ENCODE results near the gene ADAP1. TPM values are rescaled to one million over a fixed set of nuclear protein-coding genes. Genes with fewer than 3 reads are reported as not detected.

The ADAP1 gene
- total and polyA plus RNA-seq, 12 donors: 2.3 to 14.9 (median 9.7) TPM

DNA sequence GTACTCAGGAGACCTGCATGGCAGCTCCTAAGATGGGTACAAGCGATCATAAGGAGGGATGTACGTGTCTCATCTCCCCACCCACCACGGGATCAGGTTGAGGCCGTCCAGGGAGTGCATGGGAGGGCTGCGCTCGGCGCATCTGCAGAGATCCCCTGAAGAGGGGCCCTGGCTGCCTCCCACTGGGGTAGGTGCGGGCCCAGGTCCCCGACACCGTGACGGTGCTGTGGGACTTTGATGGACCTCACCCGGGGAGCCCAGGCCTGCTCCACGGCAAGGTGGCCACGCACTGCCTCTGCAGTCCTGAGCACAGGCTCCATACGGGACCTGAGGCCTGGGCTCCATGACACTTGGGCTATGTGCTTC, 65.5 kb downstream of the ADAP1 start:
- ATAC-seq (no peak), DNase-seq (peak in 1 of 2 donors; percentile 8)
- peaks cover 12 to 35% (median 29%) of the 10 kb centered on the region in 9 donors for H3K4me1 ChIP-seq
- no peak overlapping the region for H3K4me3 ChIP-seq
- no peaks in the 10 kb centered on the region for H3K27me3 ChIP-seq
- TF ChIP-seq CTCF (IDR thresholded peaks at IDR 0.05): no peak
- no peaks in the 10 kb centered on the region for H3K9me3 ChIP-seq
- peaks cover 0 to 69% (median 40%) of the 10 kb centered on the region in 9 donors for H3K36me3 ChIP-seq
- 90 to 96% methylated on average over 15 of the region's 15 CpGs for WGBS, 2 donors
- H3K27ac ChIP-seq: no peak overlapping the region
- intact Hi-C loops (cut with DNase I): loop anchor here in 1 of 10 donors (10.0 kb wide), 1 partner anchor 76 kb away; no protein-coding TSS in a partner anchor

DNA sequence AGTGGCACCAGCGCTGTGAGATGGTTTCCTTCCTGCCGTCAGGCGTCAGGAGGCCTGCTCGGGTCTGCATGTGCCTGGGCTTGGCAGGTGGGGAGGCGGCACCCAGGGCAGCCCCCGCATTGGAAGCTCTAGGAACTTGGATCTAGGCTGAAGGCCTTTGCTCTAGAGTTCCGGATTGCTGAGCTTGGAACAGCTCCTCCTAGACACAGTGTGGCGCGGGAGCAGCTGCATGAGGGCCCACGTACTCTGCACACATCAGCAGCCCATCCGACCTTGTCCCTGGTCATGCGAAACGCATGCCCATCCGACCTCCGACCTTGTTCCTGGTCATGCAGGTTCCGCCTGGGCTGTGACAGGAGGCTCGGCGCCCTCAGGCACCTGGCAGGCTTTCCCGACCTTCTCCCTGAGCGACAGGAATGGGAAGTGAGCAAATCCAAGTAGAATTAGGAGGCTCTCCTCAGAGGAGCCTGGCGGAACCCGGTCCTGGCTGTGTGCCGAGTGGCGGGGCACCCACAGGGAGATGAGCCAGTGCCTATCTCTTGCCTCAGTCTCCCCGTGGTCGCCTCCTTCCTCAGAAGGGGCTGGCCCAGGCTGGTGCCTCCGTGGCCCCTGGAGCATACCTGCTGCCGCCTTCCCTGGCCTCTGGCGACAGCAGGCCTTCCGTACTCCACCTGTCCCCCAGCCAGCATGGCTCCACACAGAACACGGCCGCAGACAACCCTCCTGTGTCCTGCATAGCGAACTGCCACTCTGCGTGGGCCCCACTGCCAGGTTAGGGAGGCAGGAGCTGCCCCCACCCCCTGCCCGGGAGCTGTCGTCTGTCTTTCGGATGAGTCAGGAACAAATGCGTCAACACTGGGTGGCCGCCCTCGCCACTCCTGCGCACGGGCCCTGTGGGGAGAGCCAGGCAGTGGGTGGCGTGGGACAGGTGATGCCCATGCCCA, 66.1 kb downstream of the ADAP1 start:
- intact Hi-C loops (cut with DNase I): loop anchor here in 1 of 10 donors (10.0 kb wide), 1 partner anchor 76 kb away; no protein-coding TSS in a partner anchor
- no peak for ATAC-seq
- H3K4me1 ChIP-seq: peaks cover 15 to 42% (median 30%) of the 10 kb centered on the region in 9 donors
- no peak for TF ChIP-seq CTCF (IDR thresholded peaks at IDR 0.05)
- DNase-seq: peak in 1 of 2 donors; percentile 13
- H3K9me3 ChIP-seq: no peaks in the 10 kb centered on the region
- no peaks in the 10 kb centered on the region for H3K27me3 ChIP-seq
- no peak overlapping the region for H3K4me3 ChIP-seq
- no peak overlapping the region for H3K27ac ChIP-seq
- 91% methylated on average over 43 of the region's 43 CpGs for WGBS, 2 donors
- peaks cover 0 to 63% (median 40%) of the 10 kb centered on the region in 9 donors for H3K36me3 ChIP-seq

DNA sequence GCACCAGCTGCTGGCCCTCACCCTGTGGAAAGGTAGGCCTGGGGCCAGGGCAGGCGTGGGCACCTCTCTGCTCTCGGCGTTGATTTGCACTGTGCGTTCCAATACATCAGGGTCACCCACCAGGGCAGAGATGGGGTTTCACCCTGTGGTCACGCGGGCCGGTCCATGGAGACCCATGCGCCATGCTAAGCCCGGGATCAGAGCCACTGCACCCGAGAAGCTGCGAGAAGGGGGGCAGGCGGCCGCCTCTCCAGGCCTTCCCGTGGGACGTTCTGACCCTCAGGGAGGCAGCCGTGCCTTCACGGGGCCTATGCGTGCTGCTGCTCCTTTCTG, 67.0 kb downstream of the ADAP1 start:
- H3K4me3 ChIP-seq: no peak overlapping the region
- peak in 1 of 8 donors; percentile 3 for ATAC-seq
- H3K4me1 ChIP-seq: peaks cover 17 to 50% (median 31%) of the 10 kb centered on the region in 9 donors
- peaks cover 0 to 58% (median 40%) of the 10 kb centered on the region in 9 donors for H3K36me3 ChIP-seq
- DNase-seq: peak in 1 of 2 donors; percentile 11
- no peaks in the 10 kb centered on the region for H3K27me3 ChIP-seq
- intact Hi-C loops (cut with DNase I): loop anchor here in 1 of 10 donors (10.0 kb wide), 1 partner anchor 77 kb away; no protein-coding TSS in a partner anchor
- no peaks in the 10 kb centered on the region for H3K9me3 ChIP-seq
- peak overlapping the region in 1 of 10 donors; percentile 9 for H3K27ac ChIP-seq
- 93 to 95% methylated on average over 18 of the region's 18 CpGs for WGBS, 2 donors
- TF ChIP-seq CTCF (IDR thresholded peaks at IDR 0.05): no peak

DNA sequence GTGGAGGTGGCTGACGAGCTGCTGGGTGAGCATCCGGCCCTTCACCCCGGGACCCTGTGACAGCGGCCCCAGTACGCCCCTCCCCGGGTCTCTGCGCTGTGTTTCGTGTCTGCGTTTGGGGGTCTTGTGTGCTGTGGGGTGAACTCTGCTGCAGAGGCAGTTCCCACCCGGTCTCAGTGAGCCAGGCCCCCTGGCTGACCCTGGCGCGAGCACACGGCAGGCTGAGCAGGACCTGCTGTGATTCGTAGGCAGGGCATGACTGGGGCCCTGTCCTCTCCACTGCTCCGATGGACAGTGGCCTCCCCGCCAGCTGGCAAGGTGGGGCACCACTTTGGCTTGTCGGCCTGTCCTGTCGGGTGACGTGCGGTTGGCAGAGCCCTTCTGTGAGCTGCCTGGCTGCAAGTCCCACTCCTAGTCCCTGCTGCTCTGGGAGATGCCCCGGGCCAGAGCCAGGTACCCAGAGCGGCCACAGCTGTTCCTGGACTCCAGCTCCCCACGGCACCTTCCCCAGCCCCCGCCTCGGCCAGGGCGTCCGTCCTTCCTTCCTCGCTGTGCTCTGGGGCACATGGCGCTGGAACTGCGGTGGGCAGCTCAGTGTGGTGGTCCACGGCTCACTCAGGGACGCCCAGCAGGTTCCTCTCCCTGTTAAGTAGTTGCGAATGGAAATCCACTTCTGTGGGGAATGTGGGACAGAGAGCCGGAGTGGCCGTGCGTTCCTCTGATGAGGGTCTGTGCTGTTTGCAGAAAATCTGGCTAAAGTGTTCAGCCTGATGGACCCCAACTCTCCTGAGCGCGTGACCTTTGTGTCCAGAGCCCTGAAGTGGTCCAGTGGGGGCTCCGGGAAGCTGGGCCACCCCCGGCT, 67.6 kb downstream of the ADAP1 start:
- peak overlapping the region in 4 of 10 donors; percentile 14 to 43 (median 18) for H3K27ac ChIP-seq
- ATAC-seq: peak; percentile 63 to 94 (median 86)

More for the DNA sequence above, 67.6 kb downstream of the ADAP1 start:
- H3K36me3 ChIP-seq: peaks cover 0 to 55% (median 34%) of the 10 kb centered on the region in 9 donors
- TF ChIP-seq CTCF (IDR thresholded peaks at IDR 0.05): no peak
- no peaks in the 10 kb centered on the region for H3K9me3 ChIP-seq
- H3K27me3 ChIP-seq: no peaks in the 10 kb centered on the region
- WGBS, 2 donors: 77 to 83% methylated on average over 40 of the region's 40 CpGs
- peak; percentile 78 to 85 for DNase-seq
- peaks cover 17 to 50% (median 31%) of the 10 kb centered on the region in 9 donors for H3K4me1 ChIP-seq
- no peak overlapping the region for H3K4me3 ChIP-seq
- intact Hi-C loops (cut with DNase I): loop anchor here in 1 of 10 donors (10.0 kb wide), 1 partner anchor 78 kb away; no protein-coding TSS in a partner anchor

Measured in heart right ventricle (tissue), 16 donors.